GM03348 (cell line): Measurements from ENCODE around the gene ZNF530.
A peak's percentile ranks its signal among the peaks of the same experiment; 100 is the strongest.

Experiments used
- DNase-seq: peaks from one replicate; pipeline ENCODE4 v3.0.0; 2012; ENCODE audit warnings: low spot score

The ZNF530 gene

DNA sequence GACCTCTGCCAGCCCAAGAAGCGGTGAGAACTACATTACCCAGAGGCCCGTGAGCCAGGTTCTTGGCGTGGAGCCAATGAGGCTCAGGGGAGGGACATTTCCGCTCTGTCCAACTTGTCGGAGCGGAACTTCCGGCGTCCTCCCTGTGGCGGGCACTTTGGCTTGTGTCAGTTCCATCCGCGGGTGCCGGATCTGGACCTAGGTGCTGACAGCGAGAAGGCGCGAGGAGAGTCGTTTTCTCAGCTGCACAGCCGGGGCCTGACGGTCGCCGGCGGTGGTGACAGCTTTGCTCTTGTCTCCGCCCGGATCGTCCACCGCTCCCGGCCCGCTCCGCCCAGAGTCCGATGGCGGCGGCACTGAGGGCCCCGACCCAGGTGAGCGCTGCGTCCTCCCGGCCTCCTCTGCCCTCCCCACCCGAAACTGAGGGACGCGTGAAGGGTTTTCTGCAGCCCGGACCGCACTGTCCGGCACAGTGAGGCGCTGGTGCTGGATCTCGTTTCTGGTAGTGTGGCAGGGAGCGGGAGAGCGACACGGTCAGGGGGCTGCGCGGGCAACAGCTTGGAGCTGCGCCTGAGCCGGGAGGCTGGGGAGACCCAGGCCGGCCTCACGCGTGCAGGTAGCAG is at the start of gene ZNF530:
ZNF530 (plus strand) TSS at position 125 of the 623 bp plus-strand sequence. CDS start 4,461 bp downstream, outside the sequence.
- DNase-seq, result peak; percentile 95

DNA sequence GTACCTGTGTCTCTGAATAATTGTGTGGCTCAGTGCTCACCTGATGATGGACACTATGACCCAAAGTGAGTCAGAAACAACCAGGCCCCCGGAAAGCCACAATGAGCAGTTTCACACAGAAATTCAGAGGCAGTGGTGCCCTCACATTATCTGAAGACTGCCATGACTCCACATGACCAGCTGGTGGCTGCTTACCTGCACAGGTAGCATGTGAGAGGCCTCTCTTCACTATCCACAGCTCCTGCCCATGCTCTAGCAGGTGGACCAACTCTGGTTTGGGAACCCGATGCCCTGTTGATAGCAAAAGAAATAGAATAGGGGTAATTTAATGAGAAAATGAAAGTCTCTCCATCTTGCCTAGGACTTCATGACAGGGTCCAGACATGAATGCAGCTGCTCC is 47.3 kb upstream of the ZNF530 start:
- DNase-seq, result no peak

DNA sequence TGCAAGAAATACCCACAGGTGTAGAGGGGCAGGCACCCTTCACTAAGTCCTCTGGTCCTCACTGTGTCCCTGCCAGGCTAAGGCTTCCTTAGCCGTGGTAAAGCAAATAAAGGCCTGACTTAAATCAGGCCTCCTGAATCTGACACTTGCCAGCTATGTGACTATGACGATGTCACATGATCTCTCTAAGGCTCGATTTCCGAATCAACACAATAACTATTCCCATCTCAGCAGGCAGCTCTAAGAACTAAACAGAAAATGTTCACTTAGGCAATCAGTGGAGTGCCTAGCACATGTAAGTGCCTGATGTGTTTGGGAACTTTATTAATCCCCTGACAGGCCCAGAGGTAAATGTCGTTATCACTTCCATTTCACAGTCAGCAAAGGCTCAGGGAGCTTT is 42.0 kb upstream of the ZNF530 start:
- DNase-seq, result no peak

DNA sequence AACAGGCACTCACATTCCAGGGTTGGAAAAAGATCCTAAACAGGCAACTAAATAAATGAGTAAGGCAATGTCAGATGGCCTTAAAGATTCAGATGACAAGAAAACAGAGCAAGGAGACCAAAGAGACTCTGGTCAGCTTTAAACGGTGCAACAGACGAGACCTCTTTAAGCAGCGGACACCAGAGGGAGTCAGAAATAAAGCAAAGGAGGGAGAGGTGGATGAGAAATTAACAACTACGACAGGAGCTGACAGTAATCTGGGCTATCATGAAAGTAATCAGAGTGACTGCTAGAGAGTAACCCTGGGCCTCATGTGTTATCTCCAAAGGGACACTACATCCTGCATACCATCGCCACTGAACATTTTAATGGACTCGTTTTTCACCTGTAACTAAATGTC is 41.2 kb upstream of the ZNF530 start:
- DNase-seq, result peak; percentile 45

DNA sequence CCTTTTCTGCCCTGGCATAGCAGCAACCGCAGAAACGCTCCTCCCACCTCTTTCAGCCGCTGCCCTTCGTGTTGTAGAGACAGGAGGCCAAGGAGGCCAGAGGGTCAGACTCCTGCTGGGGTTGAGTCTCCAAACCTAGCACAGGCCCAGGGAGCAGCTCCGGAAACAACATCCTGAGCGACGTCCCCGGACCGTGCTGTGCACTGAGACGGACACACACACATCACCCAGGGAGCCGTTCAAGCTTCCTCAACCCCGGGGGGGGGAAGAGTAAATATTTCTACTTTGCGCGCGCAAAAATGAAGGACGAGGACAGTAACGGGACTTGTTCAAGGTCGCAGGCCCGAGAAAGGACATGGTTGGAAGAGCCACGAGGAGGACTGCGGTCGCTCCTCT is 40.7 kb upstream of the ZNF530 start:
- DNase-seq, result peak; percentile 55

DNA sequence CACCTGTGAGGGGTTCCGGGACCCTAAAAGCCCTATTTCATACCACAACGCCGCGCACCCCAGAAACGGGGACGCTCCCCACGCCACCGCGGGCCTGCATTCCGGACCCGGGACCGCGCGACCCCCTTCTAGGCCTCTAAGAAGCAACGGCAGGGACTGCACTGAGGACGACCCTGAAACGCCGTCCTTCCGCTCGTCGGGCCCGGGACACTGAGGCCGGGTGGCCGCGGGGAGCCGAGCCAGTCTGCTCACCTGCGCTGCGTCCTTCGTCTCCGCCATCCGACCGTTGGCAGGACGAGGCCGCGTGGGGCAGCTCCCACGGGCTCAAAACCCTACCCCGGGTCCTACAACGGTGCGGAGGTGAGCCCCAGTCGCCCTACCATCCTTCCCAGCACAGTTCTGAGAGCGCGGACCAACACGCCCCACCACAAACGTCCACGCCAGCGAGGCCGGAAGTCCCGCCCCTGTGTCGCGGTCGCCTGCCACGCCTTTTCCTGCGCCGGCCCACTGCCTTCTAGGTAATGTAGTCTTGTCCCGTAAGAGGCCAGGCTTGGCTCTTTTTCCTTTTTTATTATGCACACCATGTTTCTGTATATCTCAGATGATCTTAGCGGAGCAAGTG is 40.2 kb upstream of the ZNF530 start, which contains the start of gene ZNF550:
ZNF550 (minus strand) TSS at position 460 of the 622 bp plus-strand sequence; CDS start at position 279, 181 bp downstream.
- peak; percentile 96 for DNase-seq

DNA sequence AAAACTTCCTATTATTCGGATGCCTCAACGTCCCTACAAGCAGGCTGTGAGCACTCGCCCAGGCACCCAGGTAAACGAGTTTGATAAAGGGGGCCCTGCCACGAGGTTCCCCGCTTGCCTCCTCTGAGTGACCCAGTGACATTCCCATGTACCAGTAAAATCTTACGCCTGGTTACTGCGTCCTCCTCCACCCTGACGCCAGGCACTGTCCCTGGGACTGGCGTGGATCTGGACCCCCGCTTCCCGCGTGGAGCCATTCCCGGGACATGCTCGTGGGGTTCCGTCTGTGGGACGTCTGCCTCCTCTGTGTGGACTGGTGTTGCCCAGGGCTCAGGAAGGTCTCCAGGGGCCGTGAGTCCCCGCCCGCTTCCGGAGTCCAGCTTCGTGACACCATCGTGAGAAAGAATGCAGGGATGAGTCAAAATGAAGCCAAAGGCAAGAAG is 39.6 kb upstream of the ZNF530 start:
- DNase-seq, result peak; percentile 14

DNA sequence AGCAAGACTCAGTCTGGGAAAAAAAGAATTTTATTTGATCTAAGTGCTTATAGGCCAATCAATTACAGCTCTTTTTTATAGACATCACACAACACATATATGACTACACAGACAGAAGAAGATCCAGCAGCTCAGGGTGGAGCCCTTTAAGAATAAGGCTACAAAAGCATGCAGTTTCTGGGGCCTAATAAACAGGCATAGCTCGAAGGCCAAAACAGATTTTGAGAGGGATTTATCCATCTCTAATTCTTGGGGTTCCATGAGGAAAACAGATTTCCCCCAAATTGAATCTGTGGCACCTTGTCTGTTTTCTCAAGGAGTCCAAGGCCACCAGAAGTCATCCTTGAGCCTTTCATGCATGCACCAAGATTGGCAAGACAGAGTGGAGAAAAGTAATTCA is 36.1 kb upstream of the ZNF530 start:
- no peak for DNase-seq

DNA sequence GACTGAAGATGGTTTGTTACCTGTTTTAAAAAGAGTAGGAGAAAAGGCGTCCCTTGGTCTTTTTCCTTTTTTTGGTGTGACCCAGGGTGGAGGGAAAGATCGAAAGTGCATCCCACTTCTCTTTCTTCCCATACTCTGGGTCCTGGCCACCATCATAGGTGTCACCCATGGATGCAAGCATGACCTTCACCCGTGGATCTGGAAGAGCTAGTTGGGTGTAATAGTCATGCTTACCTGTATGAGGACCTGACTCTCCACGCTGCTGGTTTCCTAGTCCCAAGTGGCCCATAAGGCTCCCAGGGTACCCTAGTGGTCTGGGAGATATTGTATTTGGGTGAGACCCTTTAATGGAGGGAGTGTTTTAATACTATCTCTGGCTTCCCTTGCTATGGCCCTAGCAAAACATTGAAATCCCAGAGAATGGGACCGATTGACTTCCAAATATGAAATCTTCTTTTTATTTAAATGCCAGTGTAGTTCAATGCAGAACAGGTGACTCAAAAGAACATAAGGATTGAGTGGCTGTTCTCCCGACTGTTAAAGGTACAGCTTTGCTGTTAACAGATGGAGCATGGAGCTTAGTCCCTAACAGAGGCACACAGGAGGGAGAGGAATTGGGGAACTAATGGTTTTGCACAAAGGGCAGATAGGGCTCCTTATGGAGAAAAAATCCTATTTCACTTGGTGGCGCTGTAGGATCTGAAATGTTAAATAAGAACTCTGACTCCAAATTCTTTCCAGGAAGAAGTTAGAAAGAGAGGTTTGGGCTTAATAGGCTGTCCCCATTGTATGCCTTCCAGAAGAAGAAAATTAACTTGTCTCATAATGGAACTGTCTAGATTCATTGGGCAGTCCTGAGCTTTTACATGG is 33.1 kb upstream of the ZNF530 start:
- DNase-seq, result no peak

DNA sequence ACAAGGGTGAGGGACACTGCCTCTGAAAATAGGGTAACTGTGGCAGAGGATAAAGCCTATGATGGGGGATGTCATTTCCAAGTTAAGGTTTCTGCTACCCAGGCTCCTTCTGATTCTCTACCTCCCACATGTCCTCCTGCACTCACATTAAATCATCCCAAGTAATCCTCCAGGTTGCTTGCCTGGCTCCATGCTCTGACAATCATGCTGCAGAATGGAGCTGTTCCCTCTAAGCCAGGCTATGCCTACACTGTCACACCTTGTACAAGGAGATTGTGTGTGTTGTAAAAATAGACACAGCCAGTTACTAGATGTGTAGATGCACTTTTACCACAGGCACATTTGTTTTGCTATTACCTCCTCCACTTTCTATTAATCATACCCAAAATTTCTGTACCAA is 29.0 kb upstream of the ZNF530 start:
- no peak for DNase-seq

DNA sequence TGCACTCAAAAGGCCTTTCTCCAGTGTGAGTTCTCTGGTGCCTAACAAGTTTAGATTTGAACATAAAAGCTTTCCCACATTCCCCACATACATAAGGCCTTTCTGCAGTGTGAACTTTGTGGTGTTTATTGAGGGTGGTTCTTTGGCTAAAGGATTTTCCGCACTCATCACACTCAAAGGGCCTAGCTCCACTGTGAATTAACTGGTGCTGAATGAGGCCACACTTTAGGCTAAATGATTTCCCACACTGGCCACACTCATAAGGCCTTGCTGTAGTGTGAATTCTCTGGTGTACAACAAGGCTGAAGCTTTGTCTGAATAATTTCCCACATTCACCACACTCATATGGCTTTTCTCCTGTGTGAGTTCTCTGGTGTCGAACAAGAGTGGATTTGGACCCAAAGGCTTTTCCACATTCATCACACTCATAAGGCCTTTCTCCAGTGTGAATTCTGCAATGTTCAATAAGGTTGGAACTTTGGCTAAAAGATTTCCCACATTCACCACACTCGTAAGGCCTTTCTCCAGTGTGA is 27.2 kb upstream of the ZNF530 start:
- no peak for DNase-seq

DNA sequence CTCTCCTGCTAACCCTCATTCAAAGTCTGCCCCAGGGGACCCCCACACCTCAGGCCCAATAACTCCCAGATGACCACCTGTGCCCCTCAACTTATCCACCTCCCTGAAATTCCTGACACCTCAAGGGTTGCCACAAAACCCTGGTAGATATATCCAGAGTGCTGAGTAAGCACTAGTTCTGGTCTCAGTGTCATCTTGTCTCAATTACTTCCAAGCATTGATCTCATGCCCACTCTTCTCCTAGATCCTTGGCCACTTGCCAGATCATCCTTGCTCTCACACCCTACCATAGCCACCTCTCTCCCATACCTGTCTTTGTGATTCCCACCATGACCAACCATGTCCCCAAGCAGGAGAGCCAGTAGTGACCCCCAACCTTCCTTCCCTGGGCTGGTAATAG is 23.0 kb upstream of the ZNF530 start:
- DNase-seq, result no peak

DNA sequence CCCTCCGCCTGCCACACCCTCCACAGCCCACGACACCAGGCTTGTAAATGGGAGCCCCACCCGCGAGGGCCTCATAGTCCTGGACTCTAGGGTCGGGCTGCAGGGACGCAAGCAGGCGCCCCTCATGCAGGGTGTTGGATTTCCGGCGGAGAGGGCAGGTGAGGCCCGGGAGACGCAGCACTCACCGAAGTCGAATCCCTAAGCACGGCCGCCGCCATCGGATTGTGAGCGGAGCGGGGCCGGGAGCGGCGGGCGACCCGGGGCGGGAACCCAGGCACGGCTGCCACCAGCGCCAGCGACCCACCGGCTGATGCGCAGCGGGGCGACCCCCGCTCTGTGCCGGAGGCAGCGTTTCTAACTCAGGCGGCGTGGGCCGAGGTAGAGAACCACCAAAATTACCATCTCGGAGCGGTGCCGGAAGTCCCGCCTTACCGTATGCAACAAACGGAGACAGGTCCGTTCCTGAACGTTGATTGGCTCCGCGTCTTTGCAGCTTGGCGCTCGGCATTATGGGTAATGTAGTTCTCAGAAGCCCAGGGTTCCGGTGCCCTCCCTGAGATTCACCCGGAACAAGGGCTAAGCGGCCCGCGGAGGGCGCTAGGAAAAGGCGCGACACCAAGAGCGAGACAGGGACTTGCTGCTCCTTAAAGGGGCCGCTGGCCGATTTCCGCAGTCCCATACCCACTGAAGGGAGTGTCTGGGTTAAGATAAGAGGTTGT is 21.0 kb upstream of the ZNF530 start, which contains the start of gene ZNF416:
ZNF416 (minus strand) TSS at position 425 of the 719 bp plus-strand sequence; CDS start at position 218, 207 bp downstream.
- peak; percentile 99 for DNase-seq

DNA sequence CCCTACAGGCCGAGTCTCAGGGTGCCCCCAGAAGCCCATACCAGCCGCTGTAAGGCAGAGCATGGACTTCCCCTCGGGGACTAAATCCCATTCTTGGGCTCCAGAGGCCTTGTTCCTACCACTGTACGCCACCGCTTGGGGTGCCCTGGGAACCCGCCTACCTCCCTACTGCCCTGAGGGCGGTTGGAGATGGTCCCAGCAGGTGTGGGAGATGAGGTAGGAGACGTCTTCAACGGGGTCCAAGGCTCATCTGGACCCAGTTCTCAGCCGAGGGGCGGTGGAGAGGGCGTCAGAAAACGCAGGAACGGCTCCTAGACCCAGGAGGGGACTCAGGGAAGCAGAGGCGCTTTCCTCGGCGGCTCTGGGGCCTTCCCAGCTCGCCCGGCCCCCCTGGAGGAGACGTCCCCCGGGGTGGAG is 16.6 kb upstream of the ZNF530 start:
- DNase-seq, result no peak

DNA sequence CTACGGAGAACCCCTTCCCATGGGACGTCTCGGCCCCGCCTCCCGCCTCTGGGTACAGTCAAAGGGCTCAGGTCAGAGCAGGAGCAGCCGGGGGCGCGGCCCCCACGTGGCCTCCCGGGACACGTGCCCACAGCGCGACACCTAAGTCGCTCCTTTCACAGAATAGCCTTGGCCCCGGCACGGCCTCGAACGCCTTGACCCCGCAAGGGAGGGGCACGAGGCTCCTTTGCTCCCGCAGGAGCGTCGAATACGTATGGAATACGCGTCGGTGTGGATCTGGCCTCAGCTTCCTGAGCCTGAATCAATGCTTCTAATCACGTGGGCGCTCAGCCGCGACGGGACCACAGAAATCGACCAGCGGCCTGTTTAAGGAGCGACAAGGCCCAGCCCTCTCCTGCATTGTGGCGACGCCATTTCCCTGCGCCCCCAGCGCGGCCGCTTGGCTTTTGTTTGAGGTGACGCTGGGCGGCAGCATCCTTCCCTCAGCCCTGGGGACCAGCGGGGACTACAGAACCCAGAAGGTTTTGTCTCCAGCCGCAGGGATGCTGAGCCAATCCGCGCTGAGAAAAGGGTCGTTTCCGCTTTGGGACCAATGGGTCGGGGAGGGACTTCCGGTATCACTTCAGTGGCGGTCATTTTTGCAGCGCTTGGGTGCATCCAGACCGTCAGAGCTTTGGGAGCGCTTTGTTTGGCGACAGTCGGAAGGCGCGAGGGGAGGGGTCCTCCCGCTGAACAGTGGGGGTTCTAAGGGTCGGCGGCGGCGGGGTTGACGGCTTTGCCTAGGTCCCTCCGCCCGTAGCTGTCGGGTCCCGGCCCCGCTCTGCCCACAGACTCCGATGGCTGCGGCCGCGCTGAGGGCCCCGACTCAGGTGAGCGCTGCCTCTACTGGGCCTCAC is 15.9 kb upstream of the ZNF530 start, which contains the start of gene ZIK1:
ZIK1 (plus strand) TSS at position 625 of the 896 bp plus-strand sequence; CDS start at position 837, 212 bp downstream.
- peak; percentile 97 for DNase-seq

DNA sequence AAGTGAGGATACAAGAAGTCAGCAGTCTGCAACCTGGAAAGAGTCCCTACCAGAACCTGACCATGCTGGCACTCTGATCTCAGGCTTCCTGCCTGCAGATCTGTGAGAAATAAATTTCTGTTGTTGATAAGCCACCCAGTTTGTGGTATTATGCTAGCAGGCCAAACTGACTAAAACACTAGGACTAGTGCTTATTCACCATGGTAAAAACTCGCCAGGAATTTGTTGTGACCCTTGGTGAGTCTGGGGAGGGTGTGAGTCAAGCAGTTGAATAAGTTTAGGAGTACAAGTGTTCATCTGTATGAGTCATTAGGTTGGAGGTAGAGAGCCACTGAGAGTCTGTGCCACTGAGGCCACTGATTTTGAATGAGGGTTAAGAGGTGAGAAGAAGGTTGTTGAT is 12.2 kb upstream of the ZNF530 start:
- peak; percentile 60 for DNase-seq

DNA sequence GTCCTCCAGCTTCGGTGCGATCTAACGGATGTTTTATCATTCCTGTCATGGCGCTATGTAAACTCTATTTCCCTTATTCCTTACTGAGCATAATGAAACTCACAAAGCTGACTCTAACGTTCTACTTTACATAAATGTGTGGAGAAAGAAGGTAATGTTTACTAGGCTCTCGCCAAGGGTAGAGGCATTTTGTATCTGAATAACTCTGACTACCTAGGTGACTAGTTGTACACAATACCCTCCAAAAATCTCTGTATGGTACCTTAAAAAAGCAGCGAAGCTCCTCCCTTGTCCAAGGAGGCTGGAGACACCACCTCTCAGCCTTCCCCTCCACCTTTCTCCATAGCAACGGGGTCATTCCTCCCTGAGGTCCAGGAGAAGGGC is 316 bp upstream of the ZNF530 start:
- DNase-seq, result no peak

DNA sequence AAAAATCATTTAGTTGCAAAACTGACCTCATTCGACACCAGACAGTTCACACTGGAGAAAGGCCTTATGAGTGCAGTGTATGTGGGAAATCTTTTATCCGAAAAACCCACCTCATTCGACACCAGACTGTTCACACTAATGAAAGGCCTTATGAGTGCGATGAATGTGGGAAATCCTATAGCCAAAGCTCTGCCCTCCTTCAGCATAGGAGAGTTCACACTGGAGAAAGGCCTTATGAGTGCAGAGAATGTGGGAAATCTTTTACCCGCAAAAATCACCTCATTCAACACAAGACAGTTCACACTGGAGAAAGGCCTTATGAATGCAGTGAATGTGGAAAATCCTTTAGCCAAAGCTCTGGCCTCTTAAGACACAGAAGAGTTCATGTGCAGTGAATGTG is 7.2 kb downstream of the ZNF530 start:
- no peak for DNase-seq

DNA sequence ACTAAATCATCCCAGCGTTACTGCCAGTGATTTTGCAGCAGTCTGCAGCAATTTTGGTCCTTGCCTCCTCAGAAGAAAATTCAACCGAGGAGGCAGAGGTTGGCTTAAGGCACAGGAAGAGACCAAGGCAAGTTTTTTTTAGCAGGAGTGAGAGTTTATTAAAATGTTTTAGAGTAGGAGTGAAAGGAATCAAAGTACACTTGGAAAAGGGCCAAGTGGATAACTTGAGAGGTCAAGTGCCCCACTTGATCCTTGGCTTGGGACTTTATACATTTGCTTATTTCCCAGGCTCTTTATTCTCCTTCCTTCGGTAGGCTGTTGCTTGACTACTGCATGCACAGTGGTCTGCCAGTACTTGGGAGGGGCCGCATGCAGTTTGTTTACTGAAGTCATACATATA is 11.4 kb downstream of the ZNF530 start:
- no peak for DNase-seq

DNA sequence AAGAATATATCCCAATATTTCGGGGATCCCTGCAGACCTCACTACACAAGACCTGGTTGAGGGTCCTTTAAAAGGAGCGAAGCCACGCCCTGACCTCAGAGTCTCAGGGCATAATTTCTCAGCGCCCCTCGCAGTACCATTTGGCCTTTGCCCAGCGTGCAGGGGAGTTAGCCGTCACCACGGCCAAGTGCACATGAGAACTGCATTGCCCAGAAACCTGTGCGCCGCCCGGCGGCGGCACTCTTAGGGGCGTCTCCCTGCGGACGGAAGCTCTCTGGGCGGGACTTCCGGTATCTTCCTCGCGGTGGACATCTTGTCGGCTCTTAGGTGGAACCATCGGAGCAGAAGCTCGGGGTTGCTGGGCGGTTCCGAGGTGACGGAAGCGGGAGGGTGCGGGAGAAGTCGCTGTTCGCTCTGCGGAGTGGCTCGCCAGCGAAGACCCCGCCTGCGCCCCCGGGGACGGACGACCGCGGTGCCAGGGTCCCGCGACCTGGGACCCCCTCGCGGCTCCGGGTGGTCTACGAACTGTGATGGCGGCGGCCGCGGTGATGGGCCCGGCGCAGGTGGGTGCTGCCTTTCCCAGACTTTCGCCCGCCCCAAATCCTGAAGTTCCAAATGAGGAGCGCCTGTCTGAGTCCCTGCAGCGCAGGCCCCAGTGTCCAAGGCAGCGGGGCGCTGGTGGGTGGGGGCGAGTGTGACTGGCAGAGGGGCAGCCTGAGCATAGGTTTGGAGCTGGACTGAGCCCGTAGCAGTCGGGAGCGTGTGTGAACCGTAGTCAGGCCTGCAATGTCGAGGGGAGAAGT is 14.5 kb downstream of the ZNF530 start, which contains the start of gene ZNF134:
ZNF134 (plus strand) TSS at position 302 of the 803 bp plus-strand sequence. CDS start 5,227 bp downstream, outside the sequence.
- DNase-seq, result peak; percentile 96
